AG04449 (cell line): Measurements from ENCODE around the gene FIGLA.
"Not testable (repeated sequence)": the region's sequence is repeated elsewhere in the genome, so short reads cannot be mapped to it uniquely, and the experiment has no call there.

Experiments
- CTCF ChIA-PET: fragments of 350-600 bp; formaldehyde crosslinking; extraction: SDS; loops from one replicate; lab custom pipeline; 2021; ENCODE audit warnings: antibody characterized with exemption; lab: Yijun Ruan, JAX
- POLR2A ChIA-PET: fragments of 400-600, 350-600 bp; formaldehyde crosslinking; extraction: SDS; loops from one replicate; lab custom pipeline; 2020; ENCODE audit warnings: antibody characterized with exemption, inconsistent platforms; lab: Yijun Ruan, JAX
- DNase-seq: peaks from one replicate; pipeline ENCODE4 v3.0.0-alpha.2; 2010; ENCODE audit warnings: low read depth, low spot score
- H3K4me3 ChIP-seq: 2 replicates; pipeline ENCODE4 v1.5.1; 2011; ENCODE audit warnings: low read depth, mild to moderate bottlenecking, control low read depth, low read length
- CTCF ChIP-seq: IDR thresholded peaks from one replicate; pipeline ENCODE4 v1.5.1; 2011; ENCODE audit warnings: mild to moderate bottlenecking, moderate library complexity, low read length, control low read depth, inconsistent platforms; ENCODE audit not compliant: insufficient read depth; ENCODE audit errors: missing control alignments

The FIGLA gene

GRCh38 chr2:70806013-70806412 lies 15.6 kb upstream of the FIGLA start:
- TF ChIP-seq CTCF: no peak
- ChIA-PET CTCF (no interaction called here), POLR2A (no interaction called here)
- no peak overlapping the region for H3K4me3 ChIP-seq
- no peak for DNase-seq

GRCh38 chr2:70801607-70802263 lies 11.3 kb upstream of the FIGLA start:
- ChIA-PET POLR2A (no interaction called here), CTCF (no interaction called here)
- TF ChIP-seq CTCF: no peak
- no peak overlapping the region for H3K4me3 ChIP-seq
- DNase-seq: no peak

GRCh38 chr2:70799706-70800105 lies 9.3 kb upstream of the FIGLA start:
- ChIA-PET CTCF (no interaction called here), POLR2A (no interaction called here)
- TF ChIP-seq CTCF: no peak
- DNase-seq: no peak
- H3K4me3 ChIP-seq: no peak overlapping the region

- CTCF ChIA-PET: interaction anchor here (1.1 kb wide), 1 partner anchor 10 kb away, joined by 4 read pairs; no protein-coding TSS in a partner anchor
- DNase-seq, H3K4me3 ChIP-seq, POLR2A ChIA-PET: not testable (repeated sequence)
Observed at GRCh38 chr2:70797996-70798395, 7.6 kb upstream of the FIGLA start.

- DNase-seq: no peak
- no peak for TF ChIP-seq CTCF
- no peak overlapping the region for H3K4me3 ChIP-seq
- CTCF ChIA-PET: interaction anchor here (0.5 to 1.1 kb wide), 2 partner anchors 9 to 13 kb away, joined by 4 read pairs; no protein-coding TSS in a partner anchor
- POLR2A ChIA-PET: no interaction called here
Observed at GRCh38 chr2:70797506-70797905, 7.1 kb upstream of the FIGLA start.

- no peak for DNase-seq
- POLR2A ChIA-PET: no interaction called here
- CTCF ChIA-PET: no interaction called here
Observed at GRCh38 chr2:70796262-70796661, 5.8 kb upstream of the FIGLA start.

More at GRCh38 chr2:70796262-70796661, 5.8 kb upstream of the FIGLA start:
- TF ChIP-seq CTCF: no peak
- H3K4me3 ChIP-seq: no peak overlapping the region
